Measurements from ENCODE around the gene TLE4.
A peak's percentile ranks its signal among the peaks of the same experiment; 100 is the strongest.

Gene TLE4

GRCh38 chr9:79562749-79563386, 8.9 kb upstream of the TLE4 start:
- DNase-seq (ENCODE audit: low read depth, low spot score): no peak
- in situ Hi-C loops (cut with HindIII; ENCODE audit: low sequenced_read_pairs): loop anchor here (25.0 kb wide), 1 partner anchor 426 kb away; no protein-coding TSS in a partner anchor
- no peak for TF ChIP-seq CTCF (IDR thresholded peaks at IDR 0.05; ENCODE audit: low read depth, low read length)
- no peak overlapping the region for H3K4me3 ChIP-seq (ENCODE audit: low read depth, low read length)

- no peak for TF ChIP-seq CTCF (IDR thresholded peaks at IDR 0.05; ENCODE audit: low read depth, low read length)
- no peak overlapping the region for H3K4me3 ChIP-seq (ENCODE audit: low read depth, low read length)
- in situ Hi-C loops (cut with HindIII; ENCODE audit: low sequenced_read_pairs): loop anchor here (25.0 kb wide), 1 partner anchor 427 kb away; no protein-coding TSS in a partner anchor
- no peak for DNase-seq (ENCODE audit: low read depth, low spot score)
Observed at GRCh38 chr9:79564105-79564504, 7.7 kb upstream of the TLE4 start.

GRCh38 chr9:79565245-79565644, 6.5 kb upstream of the TLE4 start:
- TF ChIP-seq CTCF (IDR thresholded peaks at IDR 0.05; ENCODE audit: low read depth, low read length): no peak
- in situ Hi-C loops (cut with HindIII; ENCODE audit: low sequenced_read_pairs): loop anchor here (25.0 kb wide), 1 partner anchor 428 kb away; no protein-coding TSS in a partner anchor
- DNase-seq (ENCODE audit: low read depth, low spot score): no peak
- H3K4me3 ChIP-seq (ENCODE audit: low read depth, low read length): no peak overlapping the region

- no peak overlapping the region for H3K4me3 ChIP-seq (ENCODE audit: low read depth, low read length)
- DNase-seq (ENCODE audit: low read depth, low spot score): no peak
- TF ChIP-seq CTCF (IDR thresholded peaks at IDR 0.05; ENCODE audit: low read depth, low read length): no peak
- in situ Hi-C loops (cut with HindIII; ENCODE audit: low sequenced_read_pairs): loop anchor here (25.0 kb wide), 1 partner anchor 430 kb away; no protein-coding TSS in a partner anchor
Observed at GRCh38 chr9:79567671-79568098, 4.1 kb upstream of the TLE4 start.

- no peak for DNase-seq (ENCODE audit: low read depth, low spot score)
- TF ChIP-seq CTCF (IDR thresholded peaks at IDR 0.05; ENCODE audit: low read depth, low read length): no peak
- in situ Hi-C loops (cut with HindIII; ENCODE audit: low sequenced_read_pairs): loop anchor here (25.0 kb wide), 1 partner anchor 431 kb away; no protein-coding TSS in a partner anchor
- no peak overlapping the region for H3K4me3 ChIP-seq (ENCODE audit: low read depth, low read length)
Observed at GRCh38 chr9:79568337-79569101, 3.2 kb upstream of the TLE4 start.

- in situ Hi-C loops (cut with HindIII; ENCODE audit: low sequenced_read_pairs): loop anchor here (25.0 kb wide), 1 partner anchor 433 kb away; no protein-coding TSS in a partner anchor
- no peak for TF ChIP-seq CTCF (IDR thresholded peaks at IDR 0.05; ENCODE audit: low read depth, low read length)
- H3K4me3 ChIP-seq (ENCODE audit: low read depth, low read length): peak overlapping the region; percentile 76
- DNase-seq (ENCODE audit: low read depth, low spot score): no peak
Observed at GRCh38 chr9:79569814-79570447, 1.8 kb upstream of the TLE4 start.
